HCT116 (cell line): ENCODE data around the gene RAB5IF. TPM values are rescaled to one million over a fixed set of nuclear protein-coding genes. Genes with fewer than 3 reads are reported as not detected.
A peak's percentile ranks its signal among the peaks of the same experiment; 100 is the strongest.

Source experiments
- ATAC-seq: fragments of 200-7000 bp; cut with Tn5 transposase; 2 replicates; pipeline ENCODE4 v1.9.1; 2020; ENCODE audit warnings: mild to moderate bottlenecking, moderate library complexity
- BruUV-seq: library from RNA; stranded (reverse); fragments of 400-500 nt; replicated peaks from 2 replicates; lab custom pipeline; 2021; lab: Mats Ljungman, UMichigan
- CTCF ChIA-PET: fragments of 300-600 bp; sonication (Branson Sonifier 250); formaldehyde crosslinking; loops from one replicate; lab custom pipeline; 2021; ENCODE audit warnings: antibody characterized with exemption; lab: Charles Lee
- POLR2A ChIA-PET: fragments of 300-600, 350-600 bp; sonication (Branson Sonifier 250); formaldehyde crosslinking; loops from one replicate; lab custom pipeline; 2021; ENCODE audit warnings: antibody characterized with exemption; lab: Charles Lee
- RAD21 ChIA-PET, 2 experiments: fragments of 300-600 bp; sonication (Branson Sonifier 250); formaldehyde crosslinking; loops; one replicate each; lab custom pipeline; 2023; ENCODE audit warnings: low total read pairs in 2 of 2; ENCODE audit not compliant: uncharacterized antibody in 2 of 2, unreplicated experiment in 2 of 2, low non-redundant PET in 1 of 2; lab: Charles Lee
- DNase-seq: peaks from one replicate; pipeline ENCODE4 v3.0.0-alpha.2; 2010; ENCODE audit warnings: low read depth, low spot score
- H2AFZ ChIP-seq: fragments of 200-600 bp; shearing (Covaris generic), sonication (generic); 2 replicates; pipeline ENCODE4 v1.6.1; 2017; ENCODE audit warnings: low read depth, mixed run types, mixed read lengths, antibody characterized with exemption, low read length; ENCODE audit not compliant: poor library complexity, severe bottlenecking
- H3K27ac ChIP-seq: 2 replicates; pipeline ENCODE4 v1.5.1; 2012; ENCODE audit warnings: low read depth, low read length
- H3K27me3 ChIP-seq: fragments of 200-600 bp; sonication (generic); 2 replicates; pipeline ENCODE4 v1.6.1; 2016; ENCODE audit warnings: mixed run types, low read length, mixed read lengths; ENCODE audit not compliant: insufficient read depth
- H3K36me3 ChIP-seq, 2 experiments: fragments of 200-500 bp in 1 of 2; fragments of 200-600 bp in 1 of 2; sonication (Bioruptor generic) in 1 of 2; sonication (generic) in 1 of 2; 2 replicates each; pipeline versions ENCODE4 v1.5.1 to v1.6.1; 2014 to 2016; ENCODE audit warnings: low read length in 2 of 2, inconsistent platforms in 1 of 2, mixed read lengths in 1 of 2, mixed run types in 1 of 2; ENCODE audit not compliant: insufficient read depth in 2 of 2, control insufficient read depth in 1 of 2
- H3K4me1 ChIP-seq, 2 experiments: fragments of 200-600 bp in 1 of 2; sonication (generic) in 1 of 2; 2 replicates each; pipeline versions ENCODE4 v1.5.1 to v1.6.1; 2012 to 2017; ENCODE audit warnings: low read length in 2 of 2, inconsistent platforms in 1 of 2, mild to moderate bottlenecking in 1 of 2, mixed read lengths in 1 of 2, mixed run types in 1 of 2, moderate library complexity in 1 of 2; ENCODE audit not compliant: insufficient read depth in 2 of 2, control insufficient read depth in 1 of 2
- H3K4me2 ChIP-seq: fragments of 200-600 bp; sonication (generic); 2 replicates; pipeline ENCODE4 v1.6.1; 2017; ENCODE audit warnings: mixed run types, low read length, mixed read lengths
- H3K4me3 ChIP-seq, 2 experiments: fragments of 200-600 bp in 1 of 2; sonication (generic) in 1 of 2; replicated peaks in 1 of 2; 2 replicates each; pipeline ENCODE4 v1.5.1; 2011 to 2016; ENCODE audit warnings: low read length in 2 of 2, control low read depth in 1 of 2, low read depth in 1 of 2, mild to moderate bottlenecking in 1 of 2, mixed read lengths in 1 of 2, mixed run types in 1 of 2
- H3K79me2 ChIP-seq: fragments of 200-600 bp; sonication (generic); 2 replicates; pipeline ENCODE4 v1.6.1; 2017; ENCODE audit warnings: mild to moderate bottlenecking, mixed run types, low read length, moderate library complexity, mixed read lengths; ENCODE audit not compliant: insufficient read depth
- H3K9ac ChIP-seq: fragments of 200-600 bp; sonication (generic); 2 replicates; pipeline ENCODE4 v1.6.1; 2016; ENCODE audit warnings: low read length, mixed read lengths
- H3K9me2 ChIP-seq: fragments of 200-600 bp; sonication (generic), shearing (Covaris generic); 2 replicates; pipeline ENCODE4 v1.6.1; 2017; ENCODE audit warnings: mixed run types, mild to moderate bottlenecking, moderate library complexity; ENCODE audit not compliant: insufficient read depth
- H3K9me3 ChIP-seq, 2 experiments: fragments of 200-500 bp in 1 of 2; fragments of 200-600 bp in 1 of 2; sonication (Bioruptor generic) in 1 of 2; sonication (generic) in 1 of 2; 2 replicates each; pipeline ENCODE4 v1.6.1; 2014 to 2017; ENCODE audit warnings: low read length in 2 of 2, mixed read lengths in 2 of 2, inconsistent platforms in 1 of 2, low read depth in 1 of 2, mild to moderate bottlenecking in 1 of 2, mixed run types in 1 of 2, moderate library complexity in 1 of 2; ENCODE audit not compliant: control insufficient read depth in 1 of 2, insufficient read depth in 1 of 2
- H4K20me1 ChIP-seq: fragments of 200-600 bp; sonication (generic), shearing (Covaris generic); 2 replicates; pipeline ENCODE4 v1.6.1; 2017; ENCODE audit warnings: mixed run types, mild to moderate bottlenecking, moderate library complexity; ENCODE audit not compliant: insufficient read depth
- ATF3 ChIP-seq: IDR thresholded peaks from 2 replicates; pipeline ENCODE4 v1.6.1; 2012
- EGR1 ChIP-seq: IDR thresholded peaks from 2 replicates; pipeline ENCODE4 v1.6.1; 2012; ENCODE audit warnings: low read depth
- ELF1 ChIP-seq: IDR thresholded peaks from 2 replicates; pipeline ENCODE4 v1.6.1; 2012; ENCODE audit warnings: low read depth, borderline replicate concordance
- EZH2phosphoT487 ChIP-seq: fragments of 200-600 bp; IDR thresholded peaks from 2 replicates; pipeline ENCODE4 v1.6.1; 2018; ENCODE audit warnings: antibody characterized with exemption, borderline replicate concordance
- FOSL1 ChIP-seq: IDR thresholded peaks from 2 replicates; pipeline ENCODE4 v1.6.1; 2012; ENCODE audit warnings: low read depth
- JUND ChIP-seq: IDR thresholded peaks from 2 replicates; pipeline ENCODE4 v1.6.1; 2012
- POLR2A ChIP-seq: IDR thresholded peaks from 2 replicates; pipeline ENCODE4 v1.7.0; 2011; ENCODE audit warnings: borderline replicate concordance; ENCODE audit not compliant: insufficient read depth, insufficient read length; ENCODE audit errors: extremely low read depth
- REST ChIP-seq: IDR thresholded peaks from 2 replicates; pipeline ENCODE4 v1.6.1; 2012; ENCODE audit warnings: low read depth
- SIN3A ChIP-seq: IDR thresholded peaks from 2 replicates; pipeline ENCODE4 v1.6.1; 2012; ENCODE audit warnings: low read depth
- SRF ChIP-seq: IDR thresholded peaks from 2 replicates; pipeline ENCODE4 v1.6.1; 2012; ENCODE audit warnings: low read depth
- TCF7L2 ChIP-seq: IDR thresholded peaks from 2 replicates; pipeline ENCODE4 v1.7.0; 2011; ENCODE audit warnings: borderline replicate concordance, inconsistent platforms; ENCODE audit not compliant: insufficient read depth, insufficient read length; ENCODE audit errors: extremely low read depth
- YY1 ChIP-seq: IDR thresholded peaks from 2 replicates; pipeline ENCODE4 v1.6.1; 2011; ENCODE audit warnings: low read length, low read depth, moderate library complexity, mild to moderate bottlenecking; ENCODE audit not compliant: insufficient replicate concordance; ENCODE audit errors: extremely low read depth
- ZFX ChIP-seq: fragments of 450-650 bp; IDR thresholded peaks from 2 replicates; pipeline ENCODE4 v1.6.1; 2017
- ZNF274 ChIP-seq: fragments of 200-500 bp; sonication (Bioruptor generic); IDR thresholded peaks from 2 replicates; pipeline ENCODE4 v1.6.1; 2014; ENCODE audit warnings: mild to moderate bottlenecking, low read depth, low read length, inconsistent platforms
- intact Hi-C: fragments of 100-400 bp; cut with micrococcal nuclease; formaldehyde crosslinking; loops from 2 replicates; pipeline ENCODE4 v1.10.0; 2022
- total RNA-seq: library from RNA; stranded (reverse); gene quantifications from one replicate; pipeline ENCODE4 v1.2.1, GENCODE V29; 2021; ENCODE audit not compliant: unreplicated experiment
- TF ChIP-seq, protein P1 (sequence below): IDR thresholded peaks from 2 replicates; pipeline ENCODE4 v1.6.1; 2011; ENCODE audit warnings: mild to moderate bottlenecking, low read length, moderate library complexity; ENCODE audit not compliant: insufficient replicate concordance; ENCODE audit errors: extremely low read depth
- TF ChIP-seq, protein P2 (sequence below), 3 experiments: fragments of 200-600 bp in 1 of 3; sonication (generic) in 1 of 3; IDR thresholded peaks in 2 of 3; conservative IDR thresholded peaks in 1 of 3; 2 replicates each; pipeline ENCODE4 v1.5.1; 2012 to 2017; ENCODE audit warnings: low read depth in 2 of 3, low read length in 2 of 3, antibody characterized with exemption in 1 of 3, borderline replicate concordance in 1 of 3, control low read depth in 1 of 3, mild to moderate bottlenecking in 1 of 3, mixed read lengths in 1 of 3, mixed run types in 1 of 3, moderate library complexity in 1 of 3; ENCODE audit not compliant: insufficient read depth in 1 of 3

The RAB5IF gene
- total RNA-seq, 1 experiment from 2014 or later = 82.9 TPM

DNA sequence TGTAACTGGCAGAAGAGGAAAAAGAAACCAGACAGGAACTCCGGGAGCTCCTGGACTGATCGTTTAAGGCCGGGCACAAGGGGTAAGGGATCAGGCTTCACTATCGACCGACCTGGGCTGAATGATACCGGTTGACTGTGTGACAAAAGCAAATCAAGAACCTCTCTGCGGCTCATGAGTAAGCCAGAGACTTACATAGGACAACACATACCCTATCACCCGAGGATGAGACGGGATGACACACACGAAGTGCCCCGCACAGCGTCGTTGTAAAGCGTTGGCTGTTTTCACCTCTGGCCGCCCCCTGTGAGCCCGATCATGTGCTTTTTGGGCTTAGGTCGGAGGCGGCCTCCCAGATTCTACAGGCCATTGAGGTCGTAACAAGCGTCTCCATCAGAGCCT is 32.9 kb upstream of the RAB5IF start:
- POLR2A ChIA-PET = interaction anchor here (1.1 to 1.2 kb wide), 2 partner anchors 31 to 32 kb away, joined by 3 to 4 read pairs; no protein-coding TSS in a partner anchor
- Histone ChIP-seq H3K36me3 (no peaks in the 10 kb centered on the region), H4K20me1 (no peaks in the 10 kb centered on the region), H3K4me1 (peaks cover 21 to 36% of the 10 kb centered on the region in 2 experiments), H2AFZ (peak overlapping the region; percentile 71), H3K4me2 (peak overlapping the region; percentile 100), H3K9me2 (no peaks in the 10 kb centered on the region), H3K9ac (peak overlapping the region; percentile 82), H3K9me3 (no peaks in the 10 kb centered on the region), H3K27ac (peak overlapping the region; percentile 53; the same call in 1 of the 2 replicates), H3K4me3 (peak overlapping the region; percentile 8 to 79; a peak in 3 of 4 replicates), H3K79me2 (peaks cover 16% of the 10 kb centered on the region), H3K27me3 (no peaks in the 10 kb centered on the region)
- DNase-seq (no peak), ATAC-seq (no peak)
- BruUV-seq = no TSS peak
- no peak for TF ChIP-seq ELF1
- TF ChIP-seq ZFX = no peak
- no peak for TF ChIP-seq FOSL1
- no peak for TF ChIP-seq EGR1
- TF ChIP-seq YY1 = no peak
- TF ChIP-seq, protein P1, sequence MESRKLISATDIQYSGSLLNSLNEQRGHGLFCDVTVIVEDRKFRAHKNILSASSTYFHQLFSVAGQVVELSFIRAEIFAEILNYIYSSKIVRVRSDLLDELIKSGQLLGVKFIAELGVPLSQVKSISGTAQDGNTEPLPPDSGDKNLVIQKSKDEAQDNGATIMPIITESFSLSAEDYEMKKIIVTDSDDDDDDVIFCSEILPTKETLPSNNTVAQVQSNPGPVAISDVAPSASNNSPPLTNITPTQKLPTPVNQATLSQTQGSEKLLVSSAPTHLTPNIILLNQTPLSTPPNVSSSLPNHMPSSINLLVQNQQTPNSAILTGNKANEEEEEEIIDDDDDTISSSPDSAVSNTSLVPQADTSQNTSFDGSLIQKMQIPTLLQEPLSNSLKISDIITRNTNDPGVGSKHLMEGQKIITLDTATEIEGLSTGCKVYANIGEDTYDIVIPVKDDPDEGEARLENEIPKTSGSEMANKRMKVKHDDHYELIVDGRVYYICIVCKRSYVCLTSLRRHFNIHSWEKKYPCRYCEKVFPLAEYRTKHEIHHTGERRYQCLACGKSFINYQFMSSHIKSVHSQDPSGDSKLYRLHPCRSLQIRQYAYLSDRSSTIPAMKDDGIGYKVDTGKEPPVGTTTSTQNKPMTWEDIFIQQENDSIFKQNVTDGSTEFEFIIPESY = no peak
- TF ChIP-seq TCF7L2 = no peak
- TF ChIP-seq EZH2phosphoT487 = no peak
- TF ChIP-seq REST = no peak
- no peak for TF ChIP-seq SIN3A
- no peak for TF ChIP-seq ATF3
- TF ChIP-seq POLR2A = no peak
- TF ChIP-seq SRF = no peak
- TF ChIP-seq, protein P2, sequence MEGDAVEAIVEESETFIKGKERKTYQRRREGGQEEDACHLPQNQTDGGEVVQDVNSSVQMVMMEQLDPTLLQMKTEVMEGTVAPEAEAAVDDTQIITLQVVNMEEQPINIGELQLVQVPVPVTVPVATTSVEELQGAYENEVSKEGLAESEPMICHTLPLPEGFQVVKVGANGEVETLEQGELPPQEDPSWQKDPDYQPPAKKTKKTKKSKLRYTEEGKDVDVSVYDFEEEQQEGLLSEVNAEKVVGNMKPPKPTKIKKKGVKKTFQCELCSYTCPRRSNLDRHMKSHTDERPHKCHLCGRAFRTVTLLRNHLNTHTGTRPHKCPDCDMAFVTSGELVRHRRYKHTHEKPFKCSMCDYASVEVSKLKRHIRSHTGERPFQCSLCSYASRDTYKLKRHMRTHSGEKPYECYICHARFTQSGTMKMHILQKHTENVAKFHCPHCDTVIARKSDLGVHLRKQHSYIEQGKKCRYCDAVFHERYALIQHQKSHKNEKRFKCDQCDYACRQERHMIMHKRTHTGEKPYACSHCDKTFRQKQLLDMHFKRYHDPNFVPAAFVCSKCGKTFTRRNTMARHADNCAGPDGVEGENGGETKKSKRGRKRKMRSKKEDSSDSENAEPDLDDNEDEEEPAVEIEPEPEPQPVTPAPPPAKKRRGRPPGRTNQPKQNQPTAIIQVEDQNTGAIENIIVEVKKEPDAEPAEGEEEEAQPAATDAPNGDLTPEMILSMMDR (IDR thresholded peaks at IDR 0.05 in 2 of 3, conservative IDR thresholded peaks at IDR 0.05 in 1 of 3; ENCODE audit: borderline replicate concordance in 1 of 3, insufficient read depth in 1 of 3, low read depth in 2 of 3, low read length in 2 of 3) = no peak
- no peak for TF ChIP-seq ZNF274
- no peak for TF ChIP-seq JUND
- intact Hi-C loops = no loop called here
- CTCF ChIA-PET = interaction anchor here (0.7 to 1.1 kb wide), 2 partner anchors 33 to 349 kb away, joined by 4 to 6 read pairs; partner anchors contain the start of gene RAB5IF
- RAD21 ChIA-PET = interaction anchor here in 1 of 2 experiments (0.6 kb wide), 2 partner anchors 12 to 15 kb away, joined by 4 to 5 read pairs; no protein-coding TSS in a partner anchor
